Activated CD4-positive, alpha-beta T cell treated with anti-CD3 and anti-CD28 coated beads for 48 hours (primary cell): Measurements from ENCODE around the gene CD244.
"Not testable (repeated sequence)": the region's sequence is repeated elsewhere in the genome, so short reads cannot be mapped to it uniquely, and the experiment has no call there.

Experiments used
- DNase-seq: peaks from one replicate; pipeline ENCODE4 v3.0.0-alpha.2; 2020

Gene CD244

GRCh38 chr1:160808289-160808688 lies 54.4 kb downstream of the CD244 start:
- DNase-seq: no peak

GRCh38 chr1:160807738-160808137 lies 54.9 kb downstream of the CD244 start:
- DNase-seq: no peak

GRCh38 chr1:160807247-160807646 lies 55.4 kb downstream of the CD244 start:
- no peak for DNase-seq

- DNase-seq: no peak
Observed at GRCh38 chr1:160806784-160807183, 55.9 kb downstream of the CD244 start.

- DNase-seq: no peak
Observed at GRCh38 chr1:160806109-160806665, 56.5 kb downstream of the CD244 start.

GRCh38 chr1:160801836-160802580 lies 60.7 kb downstream of the CD244 start:
- DNase-seq: no peak

- DNase-seq: no peak
Observed at GRCh38 chr1:160800645-160801408, 61.9 kb downstream of the CD244 start.

- DNase-seq: peak; percentile 54
Observed at GRCh38 chr1:160800142-160800541, 62.5 kb downstream of the CD244 start.

- DNase-seq: no peak
Observed at GRCh38 chr1:160799641-160800040, 63.0 kb downstream of the CD244 start.

GRCh38 chr1:160798439-160798838 lies 64.2 kb downstream of the CD244 start:
- no peak for DNase-seq

- DNase-seq: peak; percentile 75
Observed at GRCh38 chr1:160797861-160798273, 64.8 kb downstream of the CD244 start.

GRCh38 chr1:160797271-160797709 lies 65.4 kb downstream of the CD244 start:
- DNase-seq: no peak

GRCh38 chr1:160795951-160796383 lies 66.7 kb downstream of the CD244 start, which contains the start of gene LY9:
Gene LY9 (plus strand): TSS chr1:160796174. CDS start chr1:160796188, 14 bp downstream.
- peak; percentile 82 for DNase-seq

- no peak for DNase-seq
Observed at GRCh38 chr1:160794376-160794775, 68.3 kb downstream of the CD244 start.

GRCh38 chr1:160789702-160790611 lies 72.7 kb downstream of the CD244 start:
- no peak for DNase-seq

- DNase-seq: no peak
Observed at GRCh38 chr1:160789051-160789701, 73.5 kb downstream of the CD244 start.

- not testable (repeated sequence) for DNase-seq
Observed at GRCh38 chr1:160782988-160783765, 79.5 kb downstream of the CD244 start.

GRCh38 chr1:160781914-160782689 lies 80.6 kb downstream of the CD244 start:
- peak; percentile 38 for DNase-seq

- no peak for DNase-seq
Observed at GRCh38 chr1:160781186-160781766, 81.4 kb downstream of the CD244 start.

GRCh38 chr1:160780398-160780755 lies 82.3 kb downstream of the CD244 start:
- no peak for DNase-seq
